Measurements from ENCODE around the gene BRME1.
A peak's percentile ranks its signal among the peaks of the same experiment; 100 is the strongest.

The BRME1 gene

DNA sequence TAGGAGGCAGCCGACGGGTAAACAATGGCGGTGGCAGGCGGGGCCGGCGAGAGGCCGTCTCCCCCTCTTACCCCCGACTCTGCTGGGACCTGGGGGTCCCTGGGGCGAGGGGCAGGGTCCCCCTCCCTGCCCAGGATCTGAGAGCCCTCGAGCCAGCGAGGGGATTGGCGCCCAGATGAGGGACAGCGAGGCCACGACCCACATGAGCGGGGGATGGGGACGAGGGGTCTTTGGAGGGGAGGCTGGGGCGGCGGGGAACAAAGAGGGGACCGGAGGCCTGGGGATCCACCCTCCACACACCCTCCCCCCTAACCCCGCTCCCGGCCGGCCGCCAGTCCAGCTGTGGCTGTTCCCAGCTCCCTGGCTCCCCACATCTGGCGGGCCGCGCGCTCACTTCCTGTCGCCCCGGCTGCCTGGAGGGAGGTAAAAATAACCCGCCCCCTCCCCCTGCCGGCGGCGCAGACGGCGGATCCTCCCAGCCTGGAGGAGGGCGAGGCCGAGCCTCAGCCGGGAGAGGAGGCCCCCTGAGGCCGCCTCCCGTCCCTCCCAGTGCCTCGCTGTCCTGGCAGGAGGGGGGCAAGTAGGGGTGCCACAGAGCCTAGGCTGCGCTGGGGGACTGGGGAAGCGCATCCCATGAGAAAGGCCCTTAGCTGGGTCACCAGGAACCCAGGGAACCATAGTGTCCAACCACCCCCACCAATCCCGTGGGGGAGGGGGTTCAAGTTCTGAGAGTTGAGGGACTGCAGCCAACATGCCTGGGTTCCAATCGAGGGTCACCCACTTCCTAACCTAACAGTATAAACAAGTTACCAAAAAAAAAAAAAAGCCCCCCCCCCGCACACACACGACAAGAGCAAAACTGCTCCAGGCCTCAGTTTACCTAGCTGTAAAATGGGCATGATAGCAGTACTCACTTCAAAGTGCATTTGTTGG lies 58.2 kb downstream of the BRME1 start:
- peak; percentile 65 to 84 (median 71) for DNase-seq (ENCODE audit: low read depth in 2 of 3, low spot score in 1 of 3)

DNA sequence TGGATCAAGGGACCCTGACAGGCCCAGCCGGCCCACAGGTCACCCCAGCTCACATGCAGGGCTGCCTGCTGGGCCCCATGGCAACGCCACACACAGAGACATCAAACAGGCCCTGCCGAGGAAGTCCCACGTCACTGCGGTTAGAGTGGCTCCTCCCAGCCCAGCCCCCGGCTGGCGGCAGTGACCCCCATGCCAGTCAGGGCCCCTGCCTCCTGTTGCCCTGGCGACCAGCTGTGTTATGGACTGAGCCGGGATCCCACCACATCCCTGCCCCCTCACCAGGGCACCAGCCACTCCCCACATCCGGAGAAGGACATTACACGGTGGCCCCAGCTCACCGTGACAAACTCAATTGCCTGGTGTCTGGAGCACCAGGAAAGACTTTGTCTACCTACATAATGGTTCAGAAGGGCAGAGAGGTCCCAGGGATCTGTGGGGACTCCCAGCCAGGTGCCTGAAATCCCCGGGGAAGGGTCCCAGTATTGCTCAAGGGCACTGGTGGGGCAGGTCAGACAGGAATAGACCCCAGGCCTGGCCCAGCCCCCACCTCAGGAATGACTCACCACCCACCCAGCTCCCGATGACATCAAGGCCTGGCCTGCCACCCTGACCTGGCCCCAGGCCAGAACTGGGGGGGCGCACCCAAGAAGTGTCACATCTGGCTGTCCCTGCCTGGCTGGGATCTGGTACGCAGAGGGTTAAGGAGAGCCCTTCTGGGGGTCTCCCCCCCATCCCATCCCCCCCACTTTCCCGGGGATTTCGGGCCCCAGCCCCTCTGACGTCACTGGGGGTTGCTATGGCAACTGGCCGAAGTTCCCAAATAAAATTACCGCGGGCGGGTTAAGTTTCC lies 59.1 kb downstream of the BRME1 start:
- DNase-seq (ENCODE audit: low read depth in 2 of 3, low spot score in 1 of 3): peak; percentile 92 to 94 (median 93)

DNA sequence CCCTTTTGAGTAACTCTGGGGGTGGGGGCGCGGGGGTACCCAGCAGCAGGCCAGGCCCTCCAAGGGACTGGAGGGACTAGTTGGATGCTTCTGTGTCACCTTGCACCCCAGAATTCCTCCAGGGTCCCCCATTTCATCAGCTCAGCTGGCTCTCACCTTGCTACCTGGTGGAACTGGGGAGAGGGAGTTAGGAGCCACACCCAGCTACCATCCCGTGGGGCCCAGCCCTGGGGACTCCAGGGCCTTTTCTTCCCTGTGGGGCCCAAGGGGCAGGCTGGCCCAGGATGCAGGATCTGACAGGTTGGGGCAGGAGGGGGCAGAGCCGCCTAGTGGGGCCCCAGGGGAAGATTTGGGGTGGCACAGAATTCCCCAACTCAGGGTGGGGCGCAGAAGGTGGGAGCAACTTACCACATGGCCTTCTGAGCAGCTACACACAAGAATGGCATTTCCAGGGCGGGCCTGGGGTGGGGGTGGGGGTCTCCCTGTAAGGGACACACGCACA lies 61.7 kb downstream of the BRME1 start:
- no peak for DNase-seq (ENCODE audit: low read depth in 2 of 3, low spot score in 1 of 3)

DNA sequence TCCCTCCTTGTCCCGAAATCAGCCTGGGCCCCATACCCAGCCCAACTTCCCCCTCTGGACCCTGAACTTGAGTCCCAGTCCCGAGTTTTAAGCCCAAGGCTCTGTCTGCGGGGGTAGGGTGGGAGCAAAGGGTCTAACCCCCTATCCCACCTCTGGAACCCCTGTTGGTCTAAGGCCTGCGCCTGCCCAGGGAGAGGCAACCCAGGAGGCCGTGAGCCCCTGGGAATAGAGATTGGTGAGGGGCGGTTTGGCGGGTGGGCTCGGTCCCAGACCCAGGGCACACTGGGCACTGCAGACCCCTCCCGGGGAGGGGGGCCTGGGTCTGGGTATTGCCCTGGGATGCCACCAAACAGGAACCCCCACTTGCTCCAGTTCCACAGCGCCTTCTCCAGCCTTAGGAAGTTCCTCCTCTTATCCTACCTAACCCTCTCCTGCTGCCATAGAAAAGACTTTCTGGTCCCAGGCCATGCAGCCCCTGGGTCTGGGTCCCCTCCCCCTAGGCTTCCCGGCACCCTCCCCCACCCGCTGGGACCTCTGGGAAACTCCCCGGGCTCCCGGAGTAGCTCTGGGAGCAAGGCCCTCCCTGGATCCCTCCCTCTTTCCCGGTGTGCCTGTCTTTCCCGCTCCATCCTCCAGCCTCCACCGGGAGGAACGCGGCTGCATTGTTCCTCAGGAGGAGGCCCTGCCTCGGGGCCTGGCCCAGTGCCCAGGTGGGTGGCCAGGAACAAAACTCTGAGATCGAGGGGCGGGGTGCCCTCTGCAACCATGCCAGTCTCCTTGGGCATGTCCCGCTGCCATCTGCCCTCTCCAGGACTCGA lies 62.6 kb downstream of the BRME1 start:
- DNase-seq (ENCODE audit: low read depth in 2 of 3, low spot score in 1 of 3): no peak

DNA sequence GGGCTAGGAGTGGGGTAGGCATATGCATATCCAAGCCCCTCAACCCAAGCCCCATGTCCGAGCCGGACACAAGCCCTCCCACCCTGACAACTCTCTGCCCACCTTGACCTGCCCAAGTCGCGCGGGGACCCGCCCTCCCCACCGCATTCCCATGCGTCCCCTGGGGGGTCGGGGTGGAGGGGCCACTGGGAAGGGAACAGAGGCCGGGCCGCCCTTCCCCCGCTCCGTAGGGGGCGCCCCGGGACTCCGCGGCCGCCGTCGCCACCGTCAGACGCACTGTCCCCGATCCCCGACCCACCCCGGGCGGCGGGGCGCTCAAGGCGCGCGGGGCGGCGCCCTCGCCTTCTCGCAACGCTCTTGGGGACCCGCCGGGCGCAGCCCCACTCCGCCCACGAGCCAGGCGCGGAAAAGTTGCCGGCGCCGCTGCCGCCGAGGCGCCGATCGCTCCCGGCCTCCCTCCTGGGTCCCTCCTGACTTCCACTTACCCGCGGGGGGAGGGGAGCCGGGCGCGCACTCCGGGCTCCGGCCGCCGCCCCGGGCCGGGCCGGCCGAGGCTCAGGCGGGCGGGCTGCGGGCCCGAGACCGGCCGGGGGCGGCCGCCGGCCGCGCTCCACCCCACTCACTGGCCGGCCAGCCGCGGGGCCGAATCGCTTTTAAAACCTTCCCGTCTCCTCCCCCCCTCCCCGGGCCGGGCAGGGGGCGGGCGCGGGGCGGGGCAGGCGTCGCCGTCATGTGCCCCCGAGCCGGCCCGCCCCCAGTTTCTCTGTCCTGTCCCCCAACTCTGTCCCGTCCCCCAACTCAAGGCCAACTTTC lies 63.4 kb downstream of the BRME1 start:
- DNase-seq (ENCODE audit: low read depth in 2 of 3, low spot score in 1 of 3): peak in 1 of 3 donors; percentile 67

DNA sequence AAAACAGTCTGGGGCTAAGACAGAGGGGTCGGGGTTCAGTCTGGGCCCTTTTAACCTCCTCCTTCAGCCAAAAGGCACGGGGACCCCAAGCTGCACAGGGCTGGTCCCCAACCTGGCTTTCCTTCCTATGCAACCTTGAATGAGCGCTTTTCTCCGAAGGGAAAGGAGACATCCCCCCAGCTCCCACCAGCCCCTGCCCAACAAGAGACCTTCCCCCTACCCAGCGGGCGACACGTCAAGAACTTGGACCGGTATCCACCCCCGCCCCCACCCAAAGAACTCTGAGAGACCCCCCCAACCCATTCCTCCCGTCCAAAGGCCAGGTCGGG lies 64.0 kb downstream of the BRME1 start:
- DNase-seq (ENCODE audit: low read depth in 2 of 3, low spot score in 1 of 3): no peak

DNA sequence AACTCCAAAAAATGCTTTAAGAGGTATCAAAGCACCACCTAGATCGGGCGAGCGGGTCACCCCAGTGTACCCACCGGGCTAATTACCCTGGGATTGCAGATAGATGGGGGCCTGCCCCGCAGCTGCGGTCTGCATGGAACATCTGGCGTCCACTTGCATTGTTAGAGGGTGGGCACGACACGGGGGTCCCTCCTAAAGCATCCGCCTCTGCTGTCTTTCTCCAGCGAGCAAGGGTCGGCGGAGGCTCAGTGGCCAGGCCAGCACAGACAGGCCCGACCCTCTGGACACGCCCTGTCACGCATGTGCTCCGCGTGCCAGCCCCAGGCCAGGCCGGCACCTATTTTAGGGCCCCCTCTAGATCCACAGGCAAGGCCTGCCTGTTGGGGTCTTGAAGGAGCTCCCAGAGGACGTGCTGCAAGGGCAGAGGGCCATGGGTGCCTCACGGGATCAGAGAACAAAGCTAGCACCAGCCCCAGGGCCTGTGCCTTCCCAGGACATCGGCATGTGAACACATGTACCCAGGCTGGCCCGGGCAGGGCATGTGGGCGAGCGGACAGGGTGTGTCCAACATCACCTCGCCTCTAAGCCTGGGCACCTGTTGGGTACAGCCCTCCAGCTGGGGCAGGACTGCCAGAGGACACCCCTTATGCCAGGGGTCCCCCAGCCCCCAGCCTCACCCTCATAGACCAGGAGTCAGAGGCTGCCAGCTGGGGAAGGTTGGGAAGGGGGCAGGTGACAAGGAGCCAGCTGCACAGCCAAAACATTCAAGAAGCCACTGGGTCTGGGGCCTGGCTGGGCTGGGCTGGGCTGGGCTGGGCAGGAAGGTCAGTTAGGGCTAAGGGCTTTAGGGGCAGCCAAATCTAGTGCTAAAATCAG lies 64.6 kb downstream of the BRME1 start:
- DNase-seq (ENCODE audit: low read depth in 2 of 3, low spot score in 1 of 3): no peak

DNA sequence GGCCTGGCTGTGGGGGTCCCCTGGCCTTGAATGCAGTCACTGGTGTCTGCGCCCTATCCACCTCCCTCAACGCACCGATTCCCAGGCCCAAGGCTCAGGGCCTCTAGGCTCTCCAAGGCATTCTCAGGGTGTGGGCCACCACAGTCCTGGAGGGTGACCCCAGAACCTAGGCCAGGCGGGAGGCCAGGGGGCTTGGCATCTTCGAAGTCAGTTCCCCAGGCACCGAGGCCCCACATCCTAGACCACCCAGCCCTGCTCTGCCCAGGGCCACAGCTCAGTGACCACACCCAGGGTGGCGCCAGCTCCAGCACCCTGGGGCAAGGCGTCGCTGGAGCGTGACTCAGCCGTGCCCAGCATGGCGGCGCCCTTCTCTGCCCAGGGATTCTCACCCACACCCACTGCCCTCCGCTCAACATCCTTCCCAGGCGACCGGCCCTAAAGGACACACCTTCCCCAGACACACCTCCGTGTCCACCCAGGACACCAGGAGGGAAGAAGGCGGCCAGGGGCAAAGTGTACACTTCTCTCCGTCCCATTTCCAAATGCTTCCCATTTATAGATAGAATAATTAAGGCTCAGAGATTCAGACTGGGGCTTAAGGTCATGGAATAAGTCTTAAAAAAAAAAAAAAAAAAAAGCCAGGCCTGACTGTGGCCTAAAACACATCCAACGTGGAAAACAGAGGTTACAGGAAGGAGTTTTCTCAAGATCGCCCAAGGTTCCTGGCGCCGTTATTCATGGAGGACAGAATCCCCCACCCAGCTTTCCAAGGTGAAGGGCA lies 65.4 kb downstream of the BRME1 start:
- DNase-seq (ENCODE audit: low read depth in 2 of 3, low spot score in 1 of 3): no peak

DNA sequence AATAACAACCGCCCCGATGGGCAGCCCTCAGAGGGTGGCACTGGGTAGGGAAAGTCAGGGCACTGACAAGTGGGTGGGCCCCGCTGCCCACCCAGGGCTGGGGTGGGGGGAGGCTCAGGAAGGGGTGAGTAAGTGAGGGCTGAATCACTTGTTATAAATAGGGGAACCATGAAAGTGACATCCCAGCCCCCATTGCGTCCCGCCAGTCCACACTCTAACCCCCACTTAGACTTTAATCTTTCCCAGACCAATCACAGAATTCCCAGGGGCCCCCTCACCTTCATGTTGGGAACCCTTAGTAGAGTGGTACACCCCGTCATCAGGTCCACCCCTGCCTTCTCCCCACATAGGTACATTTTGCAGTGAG lies 66.0 kb downstream of the BRME1 start:
- DNase-seq (ENCODE audit: low read depth in 2 of 3, low spot score in 1 of 3): no peak

DNA sequence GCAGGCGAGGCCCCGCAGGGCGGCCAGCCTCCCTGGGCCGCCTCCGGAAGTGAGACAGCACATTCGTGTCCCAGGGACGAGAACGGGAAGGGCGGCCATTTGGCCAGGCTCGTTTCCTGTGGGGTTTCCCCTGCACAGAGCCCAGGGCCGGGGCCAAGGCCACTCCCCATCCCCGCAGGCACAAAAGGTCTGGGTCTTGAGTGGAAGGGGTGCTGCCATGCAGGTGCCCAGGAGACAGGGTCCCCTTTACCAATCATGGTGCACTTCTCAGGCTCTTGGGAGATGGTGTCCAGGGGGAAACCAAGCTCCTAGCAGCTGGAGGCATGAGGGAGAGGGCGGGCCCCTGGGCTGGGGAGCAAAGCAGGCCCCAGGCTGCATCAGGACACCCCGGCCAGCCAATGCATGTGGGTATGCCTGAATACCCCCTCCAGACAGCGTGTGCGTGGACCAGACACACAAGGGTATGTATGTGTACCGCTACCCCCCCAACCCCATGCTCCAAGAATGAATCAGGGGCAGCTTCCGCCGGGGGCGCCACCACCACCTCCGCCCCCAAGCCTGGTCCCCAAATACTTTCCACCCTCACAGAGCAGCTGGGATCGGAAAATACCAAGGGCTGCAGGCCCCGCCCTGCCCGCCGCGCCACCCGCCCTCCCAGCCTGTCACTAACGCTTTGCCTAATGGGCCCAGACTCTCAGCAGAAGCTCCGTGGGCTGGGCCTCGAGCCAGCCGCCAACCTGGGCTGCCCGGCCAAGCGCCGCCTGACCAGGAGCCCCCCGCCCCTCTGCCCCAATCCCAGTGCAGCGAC lies 66.6 kb downstream of the BRME1 start:
- DNase-seq (ENCODE audit: low read depth in 2 of 3, low spot score in 1 of 3): peak; percentile 76 to 85 (median 84)

DNA sequence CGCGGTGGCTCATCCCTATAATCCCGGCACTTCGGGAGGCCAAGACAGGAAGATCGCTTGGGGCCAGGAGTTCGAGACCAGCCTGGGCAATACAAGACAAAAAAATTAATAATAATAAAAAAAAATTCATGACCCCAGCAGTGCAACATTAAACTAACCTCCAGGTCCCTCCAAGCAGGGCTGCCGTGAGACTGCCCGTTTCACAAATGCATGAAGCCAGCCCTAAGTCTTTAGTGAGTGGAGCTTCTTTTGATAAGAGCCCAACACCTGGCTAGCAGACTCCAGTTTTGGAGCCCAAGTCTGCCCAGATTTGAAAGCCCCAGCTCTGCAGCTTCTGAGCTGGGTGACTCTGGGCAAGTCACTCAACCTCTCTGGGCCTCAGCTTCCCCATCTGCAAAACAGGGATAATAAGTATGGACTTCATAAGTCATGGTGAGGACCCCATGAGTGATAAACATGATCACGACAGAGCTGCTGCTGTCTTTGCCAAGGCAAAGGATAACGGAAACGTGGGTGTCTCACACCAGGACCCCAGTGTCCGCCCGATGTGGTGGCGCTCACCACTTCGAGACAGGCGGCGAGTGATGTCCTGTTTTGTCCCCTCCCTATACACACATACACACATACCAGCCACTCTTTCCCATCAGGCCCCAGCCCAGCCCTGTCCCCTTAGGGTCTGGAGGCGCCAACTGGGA lies 67.3 kb downstream of the BRME1 start:
- DNase-seq (ENCODE audit: low read depth in 2 of 3, low spot score in 1 of 3): no peak

DNA sequence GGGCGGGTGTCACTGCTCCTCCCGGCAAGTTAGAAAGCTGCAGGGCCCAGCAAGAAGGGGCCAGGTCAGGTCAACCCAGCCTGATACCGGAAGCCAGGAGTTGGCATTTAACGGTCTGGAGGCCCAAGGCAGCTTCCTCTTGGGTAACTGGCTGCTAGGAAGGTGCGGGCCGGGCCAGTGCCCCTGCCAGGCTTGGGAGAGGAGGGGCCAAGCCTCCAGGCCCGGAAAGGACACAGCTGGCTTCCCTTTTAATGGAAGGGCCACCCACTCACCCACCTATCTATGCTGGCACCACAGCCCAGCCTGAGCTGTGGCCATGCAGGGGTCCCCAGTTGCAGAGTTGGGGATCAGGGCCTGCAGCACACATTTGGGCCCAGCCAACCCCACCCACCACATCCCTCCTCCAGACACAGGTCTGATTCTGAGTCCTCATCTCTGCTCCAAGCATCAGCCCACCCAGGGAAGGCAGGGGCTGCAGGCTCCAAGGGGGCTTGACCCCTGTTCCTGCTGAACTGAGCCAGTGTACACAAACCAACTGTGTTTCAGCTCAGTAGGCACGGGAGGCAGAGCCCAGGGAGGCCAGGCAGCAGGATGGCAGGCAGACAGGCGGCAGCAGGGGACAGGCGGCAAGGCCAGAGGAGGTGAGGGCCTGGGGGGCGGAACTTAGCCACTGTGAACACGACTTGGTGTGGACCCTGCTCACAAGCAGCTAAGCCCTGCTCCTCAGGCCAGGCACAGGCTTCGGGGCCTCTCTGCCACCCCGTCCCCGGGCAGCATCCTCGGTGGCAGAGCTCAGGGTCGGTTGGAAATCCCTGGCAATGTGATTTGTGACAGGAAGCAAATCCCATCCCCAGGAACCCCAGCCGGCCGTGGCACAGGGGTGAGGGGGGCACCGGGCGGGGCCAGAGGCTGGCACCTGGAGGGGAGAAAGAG lies 69.9 kb downstream of the BRME1 start:
- DNase-seq (ENCODE audit: low read depth in 2 of 3, low spot score in 1 of 3): no peak

DNA sequence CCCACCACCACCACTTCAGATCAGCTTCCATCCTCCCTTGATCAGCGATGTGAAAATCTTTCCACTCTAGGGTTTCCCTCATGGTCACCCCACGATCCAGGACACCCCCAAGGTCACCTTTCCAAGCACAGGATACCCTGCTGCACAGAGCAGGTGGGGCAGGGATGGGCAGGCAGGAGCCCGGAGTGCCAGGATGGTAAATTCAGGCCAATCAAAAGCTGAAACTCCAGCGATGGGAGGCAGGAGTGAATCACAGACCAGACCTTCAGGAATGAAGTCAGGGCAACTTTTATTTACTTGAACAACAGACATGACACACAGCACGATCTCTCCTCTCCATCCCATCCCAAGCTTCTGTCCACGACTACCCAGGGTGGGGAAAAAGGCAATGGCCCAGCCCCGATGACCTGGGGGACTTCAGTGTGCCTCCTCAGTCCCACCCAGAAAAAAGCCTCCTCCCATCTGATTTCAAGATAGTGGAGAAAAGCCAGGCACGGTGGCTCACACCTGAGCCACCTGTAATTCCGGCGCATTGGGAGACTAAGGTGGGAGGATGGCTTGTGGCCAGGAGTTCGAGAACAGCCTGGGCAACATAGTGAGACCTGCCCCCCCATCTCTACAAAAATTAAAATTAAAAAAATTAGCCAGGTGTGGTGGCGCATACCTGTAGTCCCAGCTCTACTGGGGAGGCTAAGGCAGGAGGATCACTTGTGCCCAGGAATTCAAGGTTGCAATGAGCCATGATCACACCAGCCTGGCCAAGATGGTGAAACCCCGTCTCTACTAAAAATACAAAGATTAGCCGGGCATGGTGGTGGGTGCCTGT lies 71.5 kb downstream of the BRME1 start:
- no peak for DNase-seq (ENCODE audit: low read depth in 2 of 3, low spot score in 1 of 3)

DNA sequence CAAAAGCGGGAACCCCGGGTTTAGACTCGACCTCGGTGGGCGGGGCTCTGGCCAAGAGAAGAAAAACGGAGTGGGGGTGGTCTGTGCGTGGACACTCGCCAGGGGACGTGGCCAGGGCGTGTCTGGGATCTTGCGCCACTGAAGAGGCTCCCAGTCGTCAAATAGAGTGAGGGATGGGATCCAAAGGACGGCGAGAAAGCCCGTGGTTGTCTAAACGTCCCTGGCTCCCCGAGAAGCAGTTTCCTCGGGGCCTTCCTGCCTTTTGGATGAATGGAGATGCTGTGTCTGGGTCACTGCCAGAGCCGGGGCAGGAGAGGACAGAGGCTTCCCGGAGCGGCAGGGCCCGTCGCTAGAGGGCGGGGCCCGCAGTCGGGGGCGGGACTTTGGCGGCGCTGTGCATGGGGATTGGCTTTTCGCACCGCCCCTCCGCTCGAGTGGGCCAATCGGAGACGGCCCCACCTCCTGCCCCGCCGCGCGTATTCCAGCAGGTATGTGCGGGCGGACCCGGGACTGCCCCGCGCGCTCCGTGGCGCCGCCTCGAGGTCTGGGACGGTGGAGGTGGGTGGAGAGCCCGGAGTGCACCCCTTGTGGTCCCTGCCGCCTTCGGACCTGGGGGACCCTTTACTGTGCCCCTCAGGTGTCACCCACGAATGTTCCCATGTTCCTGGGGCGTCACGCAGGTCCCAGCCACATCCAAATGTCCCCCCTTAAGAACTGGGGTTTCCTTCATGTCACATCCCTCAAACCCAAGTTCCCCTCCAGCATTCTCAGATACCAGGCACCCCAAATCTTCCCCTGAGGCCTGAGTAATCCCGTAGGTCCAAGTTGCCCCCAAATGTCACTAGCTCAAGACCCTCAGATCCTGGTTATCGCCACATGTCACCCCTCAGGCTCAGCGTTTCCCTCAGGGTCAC lies 72.3 kb downstream of the BRME1 start:
- DNase-seq (ENCODE audit: low read depth in 2 of 3, low spot score in 1 of 3): peak; percentile 88 to 94 (median 91)
